Heart left ventricle (tissue), 13 donors: Measurements from ENCODE around the gene ZNF784.

Experiments
- POLR2A ChIP-seq, 2 donors: fragments of 450-650 bp; IDR thresholded peaks; one replicate each; pipeline ENCODE4 v1.6.1; 2017; ENCODE audit warnings: antibody characterized with exemption in 2 of 2, mild to moderate bottlenecking in 2 of 2, moderate library complexity in 2 of 2
- TF ChIP-seq, protein P1 (sequence below), 12 donors: fragments of 200-600 bp; sonication (generic) in 4 of 12; IDR thresholded peaks; one replicate each; pipeline versions ENCODE4 v1.5.0 to v1.8.0; 2018 to 2022; ENCODE audit warnings: antibody characterized with exemption in 12 of 12, mild to moderate bottlenecking in 5 of 12
- donor health status: ischemic (EF 13 %, LVEDD 7.1; RV severe dilation, severe dysfunction).
- donor health status: DM: no; HTN: yes; CAD: no.
- donor health status: DM: no; HTN: no; CAD: no.
- donor health status: ischemic (EF 25% LVEDD 6.9; RV normal size, moderate dysfunction).
- donor health status: ischemic (EF 25% LVEDD 5.7; RV mildly dilated, moderate dysfunction).
- donor health status: ischemic (EF 35%, LVEDD 5.7; RV mildly dilated, moderate dysfunction).
- donor health status: nonischemic (EF 11% LVEDD 7.7; RV severe dilation, severe dysfunction).
- donor health status: DM: yes; HTN: yes; CAD: no.
- donor health status: PGD.
- donor health status: ischemic (EF 29% LVEDD 5.4; RV normal size, mild dysfunction).
- donor health status: nonischemic (EF 23%, LVEDD 6.1; RV moderate dilation, normal function).

DNA sequence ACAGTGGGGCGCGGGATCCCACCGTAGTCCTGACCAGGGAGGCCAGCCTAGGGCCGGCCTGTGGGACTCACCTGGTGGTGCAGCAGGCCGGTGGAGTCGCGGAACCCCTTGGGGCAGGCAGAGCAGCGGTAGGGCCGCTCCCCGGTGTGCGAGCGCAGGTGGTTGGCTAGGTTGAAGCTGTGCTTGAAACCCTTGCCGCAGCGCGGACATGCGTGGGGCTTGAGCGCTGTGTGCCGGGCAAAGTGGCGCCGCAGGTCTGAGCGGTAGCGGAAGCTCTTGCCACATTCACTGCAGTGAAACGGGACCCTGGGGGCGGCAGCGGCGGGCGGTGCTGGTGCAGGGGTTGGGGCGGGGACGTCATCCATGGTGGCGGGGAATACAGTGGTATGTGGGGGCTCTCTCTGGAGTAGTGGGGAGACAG, 26.9 kb downstream of the ZNF784 start:
- TF ChIP-seq, protein P1, sequence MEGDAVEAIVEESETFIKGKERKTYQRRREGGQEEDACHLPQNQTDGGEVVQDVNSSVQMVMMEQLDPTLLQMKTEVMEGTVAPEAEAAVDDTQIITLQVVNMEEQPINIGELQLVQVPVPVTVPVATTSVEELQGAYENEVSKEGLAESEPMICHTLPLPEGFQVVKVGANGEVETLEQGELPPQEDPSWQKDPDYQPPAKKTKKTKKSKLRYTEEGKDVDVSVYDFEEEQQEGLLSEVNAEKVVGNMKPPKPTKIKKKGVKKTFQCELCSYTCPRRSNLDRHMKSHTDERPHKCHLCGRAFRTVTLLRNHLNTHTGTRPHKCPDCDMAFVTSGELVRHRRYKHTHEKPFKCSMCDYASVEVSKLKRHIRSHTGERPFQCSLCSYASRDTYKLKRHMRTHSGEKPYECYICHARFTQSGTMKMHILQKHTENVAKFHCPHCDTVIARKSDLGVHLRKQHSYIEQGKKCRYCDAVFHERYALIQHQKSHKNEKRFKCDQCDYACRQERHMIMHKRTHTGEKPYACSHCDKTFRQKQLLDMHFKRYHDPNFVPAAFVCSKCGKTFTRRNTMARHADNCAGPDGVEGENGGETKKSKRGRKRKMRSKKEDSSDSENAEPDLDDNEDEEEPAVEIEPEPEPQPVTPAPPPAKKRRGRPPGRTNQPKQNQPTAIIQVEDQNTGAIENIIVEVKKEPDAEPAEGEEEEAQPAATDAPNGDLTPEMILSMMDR (IDR thresholded peaks at IDR 0.05) = no peak
- no peak for TF ChIP-seq POLR2A (IDR thresholded peaks at IDR 0.05)
